Hindlimb muscle (tissue), 1 donor: ENCODE measurements around the gene SMO. TPM values are rescaled to one million over a fixed set of nuclear protein-coding genes. Genes with fewer than 3 reads are reported as not detected.
"Not testable (repeated sequence)": the region's sequence is repeated elsewhere in the genome, so short reads cannot be mapped to it uniquely, and the experiment has no call there.

ENCODE experiments used
- DNase-seq: peaks from one replicate; pipeline ENCODE4 v3.0.0-alpha.2; 2013
- polyA plus RNA-seq: library from polyadenylated mRNA; unstranded; fragments of 120-200 nt; gene quantifications from one replicate; pipeline ENCODE4 v1.2.1, GENCODE V29; 2013; ENCODE audit not compliant: insufficient read length

The SMO gene
- polyA plus RNA-seq, 1 donor = 39.7 TPM

- DNase-seq = no peak
Observed at GRCh38 chr7:129169686-129170440, 18.6 kb upstream of the SMO start.

GRCh38 chr7:129170441-129171021, 17.9 kb upstream of the SMO start:
- DNase-seq = no peak

GRCh38 chr7:129173861-129174260, 14.6 kb upstream of the SMO start:
- DNase-seq = not testable (repeated sequence)

- DNase-seq = no peak
Observed at GRCh38 chr7:129176916-129177710, 11.3 kb upstream of the SMO start.

GRCh38 chr7:129184981-129185670, 3.3 kb upstream of the SMO start:
- DNase-seq = no peak

GRCh38 chr7:129186749-129187260, 1.6 kb upstream of the SMO start:
- DNase-seq = no peak

GRCh38 chr7:129187681-129188371, 607 bp upstream of the SMO start:
- no peak for DNase-seq

- peak; percentile 43 for DNase-seq
Observed at GRCh38 chr7:129188892-129189660, 643 bp downstream of the SMO start.

- DNase-seq = no peak
Observed at GRCh38 chr7:129189661-129190310, 1.4 kb downstream of the SMO start.

GRCh38 chr7:129191272-129191671, 2.8 kb downstream of the SMO start:
- DNase-seq = no peak

GRCh38 chr7:129193892-129194291, 5.5 kb downstream of the SMO start:
- DNase-seq = no peak

GRCh38 chr7:129197771-129198170, 9.3 kb downstream of the SMO start:
- DNase-seq = no peak

- no peak for DNase-seq
Observed at GRCh38 chr7:129199406-129199805, 11.0 kb downstream of the SMO start.

- DNase-seq = no peak
Observed at GRCh38 chr7:129202058-129202777, 13.8 kb downstream of the SMO start.

- DNase-seq = no peak
Observed at GRCh38 chr7:129203050-129203741, 14.8 kb downstream of the SMO start.

GRCh38 chr7:129205126-129205818, 16.8 kb downstream of the SMO start:
- no peak for DNase-seq

- no peak for DNase-seq
Observed at GRCh38 chr7:129205987-129206785, 17.8 kb downstream of the SMO start.

GRCh38 chr7:129208667-129209066, 20.2 kb downstream of the SMO start:
- no peak for DNase-seq
